ENCODE data around the gene TAS1R2.

GRCh38 chr1:18802231-18802630 is 57.2 kb downstream of the TAS1R2 start:
- TF ChIP-seq REST (IDR thresholded peaks at IDR 0.05; ENCODE audit: low read depth) = no peak
- no peak for TF ChIP-seq MAX (IDR thresholded peaks at IDR 0.05)
- TF ChIP-seq YY1 (IDR thresholded peaks at IDR 0.05; ENCODE audit: low read depth) = no peak
- TF ChIP-seq EP300 (IDR thresholded peaks at IDR 0.05; ENCODE audit: borderline replicate concordance) = no peak
